ENCODE data around the gene KRT13.
"Not testable (repeated sequence)": the region's sequence is repeated elsewhere in the genome, so short reads cannot be mapped to it uniquely, and the experiment has no call there.

KRT13 gene

DNA sequence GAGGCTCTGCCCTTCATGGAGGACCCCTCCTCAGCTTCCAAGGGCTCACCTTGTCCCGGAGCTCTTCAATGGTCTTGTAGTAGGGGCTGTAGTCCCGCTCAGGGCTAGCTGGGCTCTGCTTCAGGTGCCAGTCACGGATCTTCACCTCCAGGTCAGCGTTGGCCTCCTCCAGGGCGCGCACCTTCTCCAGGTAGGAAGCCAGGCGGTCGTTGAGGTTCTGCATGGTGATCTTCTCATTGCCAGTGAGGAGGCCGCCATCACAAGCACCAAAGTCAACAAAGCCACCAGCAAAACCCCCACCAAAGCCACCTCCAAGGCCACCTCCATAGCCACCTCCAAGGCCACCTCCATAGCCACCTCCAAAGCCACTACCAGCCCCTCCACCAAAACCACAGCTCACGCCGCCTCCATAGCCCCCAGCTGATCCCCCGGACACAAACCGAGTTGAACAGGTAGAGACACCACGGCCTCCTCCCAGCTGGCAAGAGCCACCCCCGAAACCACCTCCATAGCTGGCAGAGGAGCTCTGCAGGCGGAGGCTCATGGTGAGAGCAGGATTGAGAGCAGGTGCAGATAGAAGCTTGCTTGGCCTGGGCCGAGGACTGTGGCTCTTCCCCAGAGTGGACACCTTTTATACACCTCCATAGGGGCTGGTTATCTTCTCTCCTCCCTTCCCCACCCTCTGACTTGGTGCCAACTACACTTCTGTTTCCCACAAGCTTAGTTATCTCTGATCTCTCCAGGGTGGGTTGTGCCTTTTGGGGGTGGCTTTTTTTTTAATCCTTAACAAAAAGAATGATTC, at the start of gene KRT13:
Gene KRT13, minus strand, starts transcription at position 606 of the 802 bp plus-strand sequence. Its CDS starts 62 bp downstream, at position 544.
- DNase-seq (ENCODE audit: low spot score): no peak

DNA sequence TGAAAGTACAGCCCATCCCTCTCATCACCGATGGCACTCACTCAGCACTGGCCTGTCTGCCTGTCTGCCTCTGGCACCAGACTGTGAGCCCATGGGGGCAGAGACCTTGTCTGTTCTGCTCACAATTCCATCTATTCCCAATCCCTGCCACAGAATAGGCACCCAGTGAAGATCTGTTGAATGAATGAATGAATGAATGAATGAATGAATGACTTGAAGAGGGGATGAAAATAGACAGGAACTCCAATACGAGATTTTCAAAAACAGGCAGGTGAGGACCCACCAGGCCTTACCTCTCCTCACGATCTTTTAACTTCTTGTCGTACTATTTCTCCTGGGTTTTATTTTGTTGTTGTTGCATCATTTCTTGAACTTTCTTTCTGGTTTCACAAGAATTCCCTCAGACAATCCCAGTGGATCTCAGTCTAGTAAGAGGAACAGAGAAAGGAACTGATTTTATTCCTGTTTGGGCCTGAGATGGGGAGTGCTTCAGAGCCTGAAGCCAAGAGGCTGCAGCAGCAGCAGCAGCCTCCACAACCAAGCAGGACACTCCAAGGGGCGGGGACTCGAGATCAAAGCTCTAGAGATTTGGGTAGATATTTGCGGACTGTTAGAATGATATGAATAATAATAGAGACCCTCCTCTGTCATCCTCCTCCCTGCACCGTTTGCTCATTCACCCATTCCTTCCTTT, 48.7 kb upstream of the KRT13 start:
- no peak for DNase-seq (ENCODE audit: low spot score)

DNA sequence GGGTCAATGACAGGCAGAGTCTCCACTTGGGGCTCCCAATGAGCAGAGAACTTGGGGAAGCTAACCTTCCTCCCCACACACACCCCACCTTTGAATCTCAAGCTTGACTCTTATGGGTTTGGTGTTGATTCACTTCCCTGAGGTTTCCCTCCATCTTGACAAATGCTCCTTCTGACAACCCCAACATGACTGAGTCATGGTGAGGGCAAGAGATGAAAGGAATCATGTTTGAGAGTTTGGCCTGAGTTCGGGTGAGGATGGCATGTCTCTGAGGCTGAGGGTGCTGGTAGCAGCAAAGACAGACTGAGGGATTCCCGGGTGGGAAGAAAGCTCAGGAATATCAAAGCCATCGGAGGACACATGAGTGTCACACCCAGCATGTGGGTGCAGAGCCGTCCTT, 47.8 kb upstream of the KRT13 start:
- no peak for DNase-seq (ENCODE audit: low spot score)

- DNase-seq (ENCODE audit: low spot score): no peak
Measured at GRCh38 chr17:41552455-41552854, 47.0 kb upstream of the KRT13 start.

GRCh38 chr17:41551365-41551764, 46.0 kb upstream of the KRT13 start:
- no peak for DNase-seq (ENCODE audit: low spot score)

DNA sequence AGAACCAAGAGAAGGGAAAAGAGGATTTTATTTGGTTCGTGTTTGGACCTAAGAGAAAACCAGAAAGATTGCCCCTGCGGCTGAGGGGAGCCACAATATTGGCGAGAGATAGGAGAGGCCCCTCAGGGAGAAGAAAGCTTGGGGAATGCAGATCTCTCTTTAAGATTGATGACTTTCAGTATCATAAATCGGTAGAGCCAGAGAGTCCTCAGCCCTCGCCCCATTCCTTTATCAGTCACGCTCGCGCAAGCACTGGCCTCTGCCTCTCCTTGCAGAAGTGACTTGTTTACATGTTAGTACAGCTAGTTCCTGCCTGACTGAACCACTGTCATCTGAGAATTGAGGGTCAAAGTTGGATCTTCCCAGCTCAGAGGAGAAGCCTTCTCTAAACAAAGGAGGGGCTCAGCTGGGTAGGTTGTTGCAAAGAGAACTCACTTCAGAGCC, 44.2 kb upstream of the KRT13 start:
- no peak for DNase-seq (ENCODE audit: low spot score)

DNA sequence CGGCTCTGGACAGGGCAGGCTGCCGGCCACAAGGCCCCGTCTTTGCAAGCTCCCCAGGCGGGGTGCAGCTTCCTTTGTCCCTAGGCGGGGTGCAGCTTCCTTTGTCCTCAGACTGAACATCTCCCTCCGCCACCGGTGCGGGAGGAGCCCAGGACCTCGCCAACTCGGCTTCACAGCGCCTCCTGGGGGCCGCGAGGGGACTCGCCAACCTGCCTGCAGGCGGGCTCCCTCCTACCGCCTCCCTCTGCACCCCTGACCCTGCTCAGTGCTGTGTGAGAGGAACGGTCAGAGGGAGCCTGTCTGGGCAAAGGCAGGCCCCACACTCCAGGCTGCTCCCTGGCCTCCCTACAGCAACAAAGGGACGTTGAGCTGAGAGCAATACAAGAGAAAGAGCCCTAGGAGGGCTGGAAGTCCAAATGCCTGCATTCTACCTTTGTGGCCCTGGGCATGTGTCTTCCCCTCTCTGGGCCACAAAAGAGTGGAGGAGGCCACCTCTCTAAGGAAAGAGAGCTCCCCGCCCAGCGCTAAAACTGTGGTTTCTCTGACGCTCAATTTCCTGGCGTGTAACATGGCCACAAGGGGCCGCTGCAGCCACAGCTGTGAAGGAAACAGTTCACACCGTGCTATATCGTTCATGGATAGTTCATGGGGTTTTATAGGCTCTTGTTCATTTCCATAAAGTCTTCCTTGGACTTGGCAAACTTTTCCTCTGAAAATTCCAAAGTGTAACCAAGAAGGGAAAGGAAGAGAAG, 43.6 kb upstream of the KRT13 start:
- peak; percentile 75 for DNase-seq (ENCODE audit: low spot score)

DNA sequence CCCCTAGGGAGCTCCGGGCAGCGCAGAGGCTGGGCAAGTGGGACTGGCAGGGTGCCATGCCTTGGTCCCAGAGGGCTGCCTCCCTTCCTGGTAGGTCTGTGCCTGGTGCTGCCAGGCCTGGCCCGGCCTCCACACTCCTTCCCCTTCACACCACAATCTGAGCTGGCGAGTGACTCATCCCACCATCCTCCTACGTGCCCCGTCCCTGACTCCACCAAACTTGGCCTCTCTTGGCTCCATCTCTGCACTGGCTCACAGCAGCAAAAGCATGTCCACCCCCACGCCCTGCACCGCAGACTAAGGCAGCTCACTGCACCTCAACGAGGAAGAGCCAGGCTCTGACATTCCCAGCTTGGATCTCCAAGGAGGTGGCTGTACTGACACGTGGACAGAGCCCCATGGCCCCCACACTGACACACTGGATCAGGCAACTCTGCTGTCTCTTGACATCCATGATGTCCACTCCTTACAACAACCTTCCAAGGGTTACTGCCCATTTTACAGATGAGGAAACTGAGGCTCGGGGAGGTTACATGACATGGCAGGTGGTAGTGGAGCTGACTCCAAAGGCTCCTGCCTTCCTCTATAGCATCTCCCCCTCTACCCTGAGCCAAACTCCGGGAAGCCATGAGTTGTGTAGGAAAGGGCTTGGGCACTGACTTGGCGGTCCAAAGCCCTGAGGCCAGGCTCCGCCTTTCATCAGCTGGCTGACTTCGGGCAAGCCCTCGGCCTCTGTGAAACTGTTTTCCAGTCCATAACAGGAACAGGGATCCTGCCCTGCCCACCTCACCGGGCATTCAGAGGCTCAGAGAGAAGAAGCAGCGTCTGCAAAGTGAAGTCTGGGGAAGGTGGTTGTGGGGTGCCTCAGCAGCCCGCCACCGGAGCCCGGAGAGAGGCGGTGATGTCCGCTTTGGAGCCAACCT, 42.8 kb upstream of the KRT13 start:
- peak; percentile 92 for DNase-seq (ENCODE audit: low spot score)

GRCh38 chr17:41547378-41547841, 42.0 kb upstream of the KRT13 start:
- DNase-seq (ENCODE audit: low spot score): no peak

- DNase-seq (ENCODE audit: low spot score): no peak
Measured at GRCh38 chr17:41546819-41547218, 41.4 kb upstream of the KRT13 start.

- DNase-seq (ENCODE audit: low spot score): no peak
Measured at GRCh38 chr17:41545829-41546410, 40.5 kb upstream of the KRT13 start.

GRCh38 chr17:41544935-41545334, 39.5 kb upstream of the KRT13 start:
- DNase-seq (ENCODE audit: low spot score): no peak

GRCh38 chr17:41544491-41544892, 39.1 kb upstream of the KRT13 start:
- DNase-seq (ENCODE audit: low spot score): no peak

DNA sequence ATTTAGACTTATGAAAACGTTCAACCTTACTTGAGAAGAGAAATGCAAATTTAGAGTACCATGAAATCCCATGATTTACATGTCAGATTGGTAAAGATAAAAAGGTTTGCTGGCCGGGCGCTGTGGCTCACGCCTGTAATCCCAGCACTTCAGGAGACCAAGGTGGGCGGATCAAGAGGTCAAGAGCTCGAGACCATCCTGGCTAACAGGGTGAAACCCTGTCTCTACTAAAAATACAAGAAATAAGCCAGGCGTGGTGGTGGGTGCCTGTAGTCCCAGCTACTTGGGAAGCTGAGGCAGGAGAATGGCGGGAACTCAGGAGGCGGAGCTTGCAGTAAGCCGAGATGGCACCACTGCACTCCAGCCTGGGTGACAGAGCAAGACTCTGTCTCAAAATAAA, 37.4 kb upstream of the KRT13 start:
- not testable (repeated sequence) for DNase-seq (ENCODE audit: low spot score)

- no peak for DNase-seq (ENCODE audit: low spot score)
Measured at GRCh38 chr17:41542357-41542756, 36.9 kb upstream of the KRT13 start.

DNA sequence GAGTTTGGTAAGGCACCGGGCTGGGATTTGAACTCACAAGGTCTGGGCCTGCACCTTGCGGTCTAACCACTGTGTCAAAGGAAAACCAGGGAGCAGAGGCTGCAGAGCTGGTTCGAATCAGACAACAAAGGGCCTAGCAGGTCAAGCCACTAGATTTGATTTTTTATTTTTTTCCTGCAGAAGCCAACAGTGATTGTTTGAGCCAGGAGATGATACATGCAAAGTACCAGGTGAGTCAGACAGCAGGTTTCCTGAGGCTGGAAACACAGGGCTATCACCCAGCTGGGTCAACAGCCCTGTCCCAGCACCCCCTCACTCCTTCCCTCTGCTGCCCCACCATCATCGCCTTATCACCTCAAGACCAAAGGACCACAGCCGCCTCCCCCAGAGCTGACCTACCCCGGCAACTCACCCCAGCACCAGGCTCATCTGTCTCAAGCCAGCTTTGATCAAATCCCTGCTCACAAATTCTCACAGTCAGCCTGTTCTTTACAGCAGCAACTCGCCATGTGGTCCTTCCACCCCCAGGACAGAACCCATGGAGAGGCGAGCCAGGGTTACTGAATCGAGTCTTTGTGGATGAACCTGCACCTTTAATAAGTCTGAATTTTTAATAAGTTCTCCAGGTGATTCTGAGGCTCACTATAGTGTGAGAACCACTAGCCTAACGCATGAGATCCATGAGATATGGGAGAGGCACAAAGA, 35.7 kb upstream of the KRT13 start:
- no peak for DNase-seq (ENCODE audit: low spot score)

DNA sequence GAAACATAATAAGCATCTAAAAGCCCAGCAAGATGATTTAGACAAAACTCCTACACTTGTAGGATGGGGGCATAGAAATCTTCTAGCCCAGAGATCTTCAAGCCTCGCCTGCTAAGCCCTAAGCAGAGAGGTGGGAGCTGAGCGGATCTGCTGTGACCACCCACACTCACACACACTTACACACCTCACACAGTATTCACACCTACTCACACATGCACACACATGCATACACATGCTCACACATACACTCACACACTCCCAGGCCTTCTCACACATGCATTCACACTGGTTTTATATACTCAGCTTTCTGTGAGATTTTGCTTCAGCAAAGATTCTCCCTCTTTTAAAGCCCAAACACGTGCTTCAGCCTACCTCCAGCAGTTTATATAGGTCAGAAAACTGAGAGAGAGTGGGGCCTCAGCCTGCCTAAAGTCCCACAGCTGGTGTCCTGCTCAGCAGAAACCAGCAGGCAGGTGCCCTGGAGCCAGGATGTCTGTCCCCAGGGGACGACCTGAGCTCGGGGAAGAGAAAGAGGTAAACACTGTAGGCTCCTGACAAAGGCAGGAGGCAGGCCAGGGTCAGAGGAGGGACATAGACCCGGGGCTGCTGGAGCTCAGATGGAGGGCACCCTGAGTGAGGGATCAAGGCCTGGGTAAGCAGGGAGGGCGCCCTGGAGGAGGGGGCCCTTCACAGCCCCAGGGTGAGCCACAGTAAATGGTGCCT, 34.7 kb upstream of the KRT13 start:
- DNase-seq (ENCODE audit: low spot score): no peak

- no peak for DNase-seq (ENCODE audit: low spot score)
Measured at GRCh38 chr17:41539071-41539492, 33.7 kb upstream of the KRT13 start.

DNA sequence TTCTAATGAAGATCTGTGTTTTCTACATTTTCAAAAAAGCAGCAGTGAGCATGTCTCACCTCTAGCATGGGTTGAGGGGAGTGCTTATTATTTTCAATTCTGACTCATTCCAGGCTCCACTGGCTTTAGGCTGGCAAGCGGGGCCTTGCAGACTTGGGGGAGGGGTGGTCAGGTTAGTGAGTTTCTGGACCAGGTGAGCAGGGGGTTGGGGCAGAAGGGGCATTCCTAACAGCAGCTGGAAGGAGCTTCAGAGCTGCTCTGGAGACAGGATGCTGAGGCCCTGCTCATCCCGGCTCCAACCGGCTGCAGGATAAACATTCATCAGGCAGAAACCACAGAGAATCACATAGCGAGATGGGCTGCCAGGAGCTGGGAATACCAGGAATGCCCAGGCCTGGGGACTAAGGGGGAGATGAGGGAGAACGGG, 33.2 kb upstream of the KRT13 start:
- DNase-seq (ENCODE audit: low spot score): no peak

DNA sequence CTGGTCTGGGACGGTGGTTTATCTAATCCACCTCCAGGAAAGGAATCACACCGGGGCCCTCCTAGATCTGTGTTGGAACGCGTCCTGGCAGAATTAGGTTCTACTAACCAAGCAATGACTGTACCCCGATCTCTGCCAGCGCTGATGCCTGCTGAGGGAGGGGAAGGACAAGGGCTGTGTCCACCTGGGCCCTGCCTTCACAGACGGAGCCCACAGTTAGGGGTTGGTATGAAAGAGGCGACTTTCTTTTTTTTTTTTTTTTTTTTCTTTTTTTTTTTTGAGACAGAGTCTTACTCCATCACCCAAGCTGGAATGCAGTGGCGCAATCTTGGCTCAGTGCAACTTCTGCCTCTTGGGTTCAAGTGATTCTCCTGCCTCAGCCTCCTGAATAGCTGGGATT, 32.6 kb upstream of the KRT13 start:
- DNase-seq (ENCODE audit: low spot score): no peak
